Mesothelial cell of epicardium (in vitro differentiated cells): ENCODE data around the gene RBP3. TPM values are rescaled to one million over a fixed set of nuclear protein-coding genes. Genes with fewer than 3 reads are reported as not detected.

Experiments
- DNase-seq, 2 experiments: peaks; one replicate each; pipeline ENCODE4 v3.0.0; 2021; ENCODE audit warnings: low spot score in 2 of 2; ENCODE audit not compliant: unreplicated experiment in 2 of 2
- H3K27ac Mint-ChIP-seq: 2 replicates; pipeline ENCODE4 v1.8.0; 2021; ENCODE audit warnings: mixed read lengths
- H3K27me3 Mint-ChIP-seq: 2 replicates; pipeline ENCODE4 v1.8.0; 2021; ENCODE audit warnings: low read depth, mixed read lengths
- H3K36me3 Mint-ChIP-seq: 2 replicates; pipeline ENCODE4 v1.8.0; 2021; ENCODE audit warnings: mixed read lengths
- H3K4me1 Mint-ChIP-seq: 2 replicates; pipeline ENCODE4 v1.8.0; 2021; ENCODE audit warnings: mixed read lengths
- H3K4me3 Mint-ChIP-seq: 2 replicates; pipeline ENCODE4 v1.8.0; 2021; ENCODE audit warnings: mild to moderate bottlenecking, moderate library complexity, mixed read lengths
- H3K9me3 Mint-ChIP-seq: 2 replicates; pipeline ENCODE4 v1.8.0; 2021; ENCODE audit warnings: mixed read lengths
- CTCF ChIP-seq: fragments of 200-600 bp; sonication (generic); IDR thresholded peaks from one replicate; pipeline ENCODE4 v1.5.0; 2021; ENCODE audit warnings: antibody characterized with exemption; ENCODE audit not compliant: unreplicated experiment
- total RNA-seq: library from RNA; stranded (reverse); gene quantifications from 3 replicates; pipeline ENCODE4 v1.2.1, GENCODE V29; 2021

The RBP3 gene
- total RNA-seq, 1 donor from 2014 or later: not detected

- DNase-seq: no peak
- H3K27ac Mint-ChIP-seq: no peak overlapping the region
Observed at GRCh38 chr10:47353351-47353750, 5.2 kb downstream of the RBP3 start.

GRCh38 chr10:47354165-47354564, 6.0 kb downstream of the RBP3 start:
- Mint-ChIP-seq H3K4me1 (no peaks in the 10 kb centered on the region), H3K9me3 (no peaks in the 10 kb centered on the region), H3K4me3 (no peak overlapping the region), H3K27ac (no peak overlapping the region), H3K36me3 (no peaks in the 10 kb centered on the region), H3K27me3 (peaks cover 2% of the 10 kb centered on the region)
- no peak for DNase-seq
- TF ChIP-seq CTCF: no peak

More at GRCh38 chr10:47353351-47353750, 5.2 kb downstream of the RBP3 start:
- Mint-ChIP-seq H3K27me3 (peaks cover 2% of the 10 kb centered on the region), H3K36me3 (no peaks in the 10 kb centered on the region), H3K9me3 (no peaks in the 10 kb centered on the region), H3K4me3 (no peak overlapping the region), H3K4me1 (no peaks in the 10 kb centered on the region)
- TF ChIP-seq CTCF: no peak

GRCh38 chr10:47354900-47355299, 6.7 kb downstream of the RBP3 start:
- no peaks in the 10 kb centered on the region for H3K4me1 Mint-ChIP-seq
- no peaks in the 10 kb centered on the region for H3K9me3 Mint-ChIP-seq
- TF ChIP-seq CTCF: no peak
- no peak overlapping the region for H3K4me3 Mint-ChIP-seq
- peaks cover 2% of the 10 kb centered on the region for H3K27me3 Mint-ChIP-seq
- H3K27ac Mint-ChIP-seq: no peak overlapping the region
- no peaks in the 10 kb centered on the region for H3K36me3 Mint-ChIP-seq
- no peak for DNase-seq

GRCh38 chr10:47356708-47357107, 8.5 kb downstream of the RBP3 start:
- Mint-ChIP-seq H3K4me1 (no peaks in the 10 kb centered on the region), H3K4me3 (no peak overlapping the region), H3K9me3 (no peaks in the 10 kb centered on the region), H3K27me3 (peaks cover 2% of the 10 kb centered on the region), H3K27ac (no peak overlapping the region), H3K36me3 (no peaks in the 10 kb centered on the region)
- TF ChIP-seq CTCF: no peak
- no peak for DNase-seq

- DNase-seq: no peak
- Mint-ChIP-seq H3K27me3 (peaks cover 2% of the 10 kb centered on the region), H3K4me3 (no peak overlapping the region), H3K4me1 (no peaks in the 10 kb centered on the region), H3K27ac (no peak overlapping the region), H3K9me3 (no peaks in the 10 kb centered on the region), H3K36me3 (no peaks in the 10 kb centered on the region)
- no peak for TF ChIP-seq CTCF
Observed at GRCh38 chr10:47357131-47357582, 9.0 kb downstream of the RBP3 start.

- H3K4me3 Mint-ChIP-seq: no peak overlapping the region
- no peak for TF ChIP-seq CTCF
- no peaks in the 10 kb centered on the region for H3K27me3 Mint-ChIP-seq
- DNase-seq: no peak
- no peaks in the 10 kb centered on the region for H3K9me3 Mint-ChIP-seq
- H3K36me3 Mint-ChIP-seq: no peaks in the 10 kb centered on the region
- no peak overlapping the region for H3K27ac Mint-ChIP-seq
- no peaks in the 10 kb centered on the region for H3K4me1 Mint-ChIP-seq
Observed at GRCh38 chr10:47357911-47358310, 9.7 kb downstream of the RBP3 start.
